ENCODE measurements around the gene TYW1.
"Not testable (repeated sequence)": the region's sequence is repeated elsewhere in the genome, so short reads cannot be mapped to it uniquely, and the experiment has no call there.

Gene TYW1

DNA sequence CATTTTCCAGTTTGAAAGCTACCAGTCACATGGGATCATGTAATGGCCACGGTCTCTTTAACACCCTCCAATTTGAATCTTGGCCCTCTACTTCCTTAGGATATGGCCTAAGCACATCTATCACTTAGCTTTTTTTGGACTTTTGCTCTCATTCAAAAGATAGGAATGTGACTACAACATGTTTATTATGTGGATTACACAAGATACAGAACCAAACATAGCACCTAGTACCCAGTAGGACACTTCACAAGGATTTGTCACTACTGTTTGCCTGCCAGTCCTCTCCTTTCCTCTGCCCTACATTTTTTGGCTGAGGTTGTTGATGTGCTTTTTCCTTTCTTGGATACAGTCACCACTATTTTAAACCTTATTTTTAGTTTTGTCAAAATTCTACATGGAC, 233.4 kb downstream of the TYW1 start:
- not testable (repeated sequence) for H3K9ac ChIP-seq (ENCODE audit: low read depth in 1 of 2, low read length in 2 of 2); H3K27ac ChIP-seq (ENCODE audit: low read depth in 2 of 2, low read length in 2 of 2); H3K36me3 ChIP-seq (ENCODE audit: control insufficient read depth in 2 of 2, insufficient read depth in 2 of 2, low read length in 2 of 2); H3K27me3 ChIP-seq (ENCODE audit: control insufficient read depth in 2 of 2, insufficient read depth in 2 of 2, low read length in 2 of 2); H3K4me3 ChIP-seq (ENCODE audit: low read length in 2 of 2); H3K4me1 ChIP-seq (ENCODE audit: control insufficient read depth in 2 of 2, insufficient read depth in 2 of 2, low read length in 2 of 2); H3K9me3 ChIP-seq (ENCODE audit: control insufficient read depth in 2 of 2, low read length in 2 of 2)

DNA sequence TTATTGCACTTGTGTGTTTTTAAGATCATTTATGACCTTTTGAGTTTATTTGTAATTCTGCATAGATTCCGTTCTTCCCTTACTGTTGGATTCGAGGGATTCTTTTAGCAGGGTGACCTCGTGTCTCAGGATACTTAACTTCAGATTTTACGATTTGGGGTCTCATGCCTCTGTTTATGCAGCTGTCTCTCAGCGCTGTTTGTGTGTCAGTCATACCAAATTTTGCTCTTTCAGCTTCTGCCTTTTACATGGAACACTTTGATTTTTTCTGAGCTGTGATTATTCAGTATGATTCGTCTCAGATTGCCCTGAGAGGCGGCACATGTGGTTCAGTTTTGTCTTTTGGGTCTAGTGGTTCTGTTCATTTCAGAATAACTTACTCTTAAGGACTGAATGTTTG, 236.9 kb downstream of the TYW1 start:
- H3K4me1 ChIP-seq (ENCODE audit: control insufficient read depth in 2 of 2, insufficient read depth in 2 of 2, low read length in 2 of 2); H3K9ac ChIP-seq (ENCODE audit: low read depth in 1 of 2, low read length in 2 of 2); H3K4me3 ChIP-seq (ENCODE audit: low read length in 2 of 2); H3K9me3 ChIP-seq (ENCODE audit: control insufficient read depth in 2 of 2, low read length in 2 of 2); H3K27me3 ChIP-seq (ENCODE audit: control insufficient read depth in 2 of 2, insufficient read depth in 2 of 2, low read length in 2 of 2); H3K27ac ChIP-seq (ENCODE audit: low read depth in 2 of 2, low read length in 2 of 2); H3K36me3 ChIP-seq (ENCODE audit: control insufficient read depth in 2 of 2, insufficient read depth in 2 of 2, low read length in 2 of 2): not testable (repeated sequence)

DNA sequence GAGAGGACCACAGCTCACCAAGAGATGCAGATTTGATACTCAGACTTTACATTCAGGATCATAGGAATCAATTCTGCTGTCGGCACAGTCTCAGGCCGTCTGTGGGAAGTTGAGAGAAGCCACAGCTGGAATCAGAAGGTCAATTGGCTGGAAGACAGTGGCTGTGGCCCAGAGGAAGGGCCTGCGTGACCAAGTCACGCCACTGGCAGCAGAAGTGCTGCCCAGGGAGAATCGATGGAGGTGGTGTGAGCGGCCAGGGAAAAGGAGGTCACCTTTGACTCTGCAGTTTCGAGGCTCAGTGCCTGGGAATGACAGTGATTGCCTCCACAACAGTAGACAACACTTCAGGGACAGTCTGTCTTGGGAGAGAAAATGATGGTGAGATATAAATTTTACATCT, 239.6 kb downstream of the TYW1 start:
- not testable (repeated sequence) for H3K27me3 ChIP-seq (ENCODE audit: control insufficient read depth in 2 of 2, insufficient read depth in 2 of 2, low read length in 2 of 2); H3K9ac ChIP-seq (ENCODE audit: low read depth in 1 of 2, low read length in 2 of 2); H3K4me3 ChIP-seq (ENCODE audit: low read length in 2 of 2); H3K36me3 ChIP-seq (ENCODE audit: control insufficient read depth in 2 of 2, insufficient read depth in 2 of 2, low read length in 2 of 2); H3K9me3 ChIP-seq (ENCODE audit: control insufficient read depth in 2 of 2, low read length in 2 of 2); H3K27ac ChIP-seq (ENCODE audit: low read depth in 2 of 2, low read length in 2 of 2); H3K4me1 ChIP-seq (ENCODE audit: control insufficient read depth in 2 of 2, insufficient read depth in 2 of 2, low read length in 2 of 2)

DNA sequence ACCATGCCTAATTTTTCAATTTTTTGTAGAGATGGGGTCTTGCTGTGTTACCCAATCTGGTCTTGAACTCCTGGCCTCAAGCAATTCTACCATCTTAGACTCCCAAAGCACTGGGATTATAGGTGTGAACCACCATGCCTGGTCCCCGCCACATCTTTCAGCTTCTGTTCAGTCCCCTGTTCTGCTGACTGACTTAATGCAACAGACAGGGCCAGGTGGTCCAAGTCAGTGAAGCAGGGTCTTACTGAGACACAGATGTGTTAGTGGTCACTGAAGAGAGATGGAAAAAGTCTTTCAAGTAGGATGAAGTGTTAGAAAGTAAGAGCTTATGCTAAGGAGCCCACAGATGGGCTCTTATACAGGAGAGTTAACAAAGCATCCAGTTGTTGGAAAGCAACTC, 246.2 kb downstream of the TYW1 start:
- H3K27ac ChIP-seq (ENCODE audit: low read depth in 2 of 2, low read length in 2 of 2); H3K9me3 ChIP-seq (ENCODE audit: control insufficient read depth in 2 of 2, low read length in 2 of 2); H3K4me1 ChIP-seq (ENCODE audit: control insufficient read depth in 2 of 2, insufficient read depth in 2 of 2, low read length in 2 of 2); H3K9ac ChIP-seq (ENCODE audit: low read depth in 1 of 2, low read length in 2 of 2); H3K4me3 ChIP-seq (ENCODE audit: low read length in 2 of 2); H3K27me3 ChIP-seq (ENCODE audit: control insufficient read depth in 2 of 2, insufficient read depth in 2 of 2, low read length in 2 of 2); H3K36me3 ChIP-seq (ENCODE audit: control insufficient read depth in 2 of 2, insufficient read depth in 2 of 2, low read length in 2 of 2): not testable (repeated sequence)

DNA sequence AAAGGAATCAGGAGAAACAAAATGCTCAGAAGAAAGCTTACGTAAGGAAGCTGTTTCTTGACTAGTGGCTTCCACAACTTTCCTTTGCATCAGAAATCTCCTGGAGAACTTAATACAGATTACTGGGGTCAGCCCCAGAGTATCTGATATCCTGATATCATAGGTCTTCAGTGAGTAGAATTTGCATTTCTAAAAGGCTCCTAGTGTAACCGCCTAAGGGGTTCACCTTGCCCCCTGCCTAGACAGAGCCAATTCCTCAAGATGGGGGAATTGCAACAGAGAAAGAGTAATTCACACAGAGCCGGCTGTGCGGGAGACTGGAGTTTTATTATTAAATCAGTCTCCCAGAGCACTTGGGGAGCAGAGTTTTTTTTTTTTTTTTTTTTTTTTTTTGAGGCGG, 251.7 kb downstream of the TYW1 start:
- H3K27ac ChIP-seq (ENCODE audit: low read depth in 2 of 2, low read length in 2 of 2); H3K36me3 ChIP-seq (ENCODE audit: control insufficient read depth in 2 of 2, insufficient read depth in 2 of 2, low read length in 2 of 2); H3K9ac ChIP-seq (ENCODE audit: low read depth in 1 of 2, low read length in 2 of 2); H3K4me1 ChIP-seq (ENCODE audit: control insufficient read depth in 2 of 2, insufficient read depth in 2 of 2, low read length in 2 of 2); H3K27me3 ChIP-seq (ENCODE audit: control insufficient read depth in 2 of 2, insufficient read depth in 2 of 2, low read length in 2 of 2); H3K4me3 ChIP-seq (ENCODE audit: low read length in 2 of 2); H3K9me3 ChIP-seq (ENCODE audit: control insufficient read depth in 2 of 2, low read length in 2 of 2): not testable (repeated sequence)

DNA sequence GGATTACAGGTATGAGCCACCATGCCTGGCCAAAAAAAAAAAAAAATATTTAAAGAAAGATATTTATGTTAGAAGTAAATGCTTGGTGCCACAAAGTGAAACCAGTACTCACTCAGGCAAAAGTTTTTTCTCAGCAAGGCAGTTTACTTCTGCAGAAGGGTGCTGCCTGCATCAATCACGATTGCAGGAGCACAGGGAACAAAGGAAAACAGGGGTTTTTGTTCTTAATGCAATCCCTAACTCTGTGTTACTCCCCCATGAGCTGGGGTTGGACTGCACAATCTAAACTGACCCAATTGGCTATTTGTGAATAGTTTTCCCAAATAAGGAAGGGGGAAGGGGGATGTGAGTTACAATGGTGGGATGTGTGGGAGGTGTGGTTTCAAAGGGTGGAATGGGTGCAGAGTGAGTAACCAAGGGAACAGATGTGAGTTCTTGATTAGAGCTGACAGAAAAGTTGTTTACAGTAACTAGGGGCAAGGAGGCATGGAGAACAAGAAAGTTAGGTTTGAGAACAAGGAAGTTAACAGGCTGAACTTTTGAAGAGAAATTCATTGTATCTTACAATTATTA, 255.4 kb downstream of the TYW1 start:
- no peak overlapping the region for H3K27ac ChIP-seq (ENCODE audit: low read depth in 2 of 2, low read length in 2 of 2)
- no peaks in the 10 kb centered on the region for H3K4me1 ChIP-seq (ENCODE audit: control insufficient read depth in 2 of 2, insufficient read depth in 2 of 2, low read length in 2 of 2)
- H3K27me3 ChIP-seq (ENCODE audit: control insufficient read depth in 2 of 2, insufficient read depth in 2 of 2, low read length in 2 of 2), result no peaks in the 10 kb centered on the region
- no peak overlapping the region for H3K4me3 ChIP-seq (ENCODE audit: low read length in 2 of 2)
- H3K9ac ChIP-seq (ENCODE audit: low read depth in 1 of 2, low read length in 2 of 2), result no peak overlapping the region
- no peaks in the 10 kb centered on the region for H3K36me3 ChIP-seq (ENCODE audit: control insufficient read depth in 2 of 2, insufficient read depth in 2 of 2, low read length in 2 of 2)
- H3K9me3 ChIP-seq (ENCODE audit: control insufficient read depth in 2 of 2, low read length in 2 of 2), result peaks cover 0 to 5% of the 10 kb centered on the region in 2 donors

DNA sequence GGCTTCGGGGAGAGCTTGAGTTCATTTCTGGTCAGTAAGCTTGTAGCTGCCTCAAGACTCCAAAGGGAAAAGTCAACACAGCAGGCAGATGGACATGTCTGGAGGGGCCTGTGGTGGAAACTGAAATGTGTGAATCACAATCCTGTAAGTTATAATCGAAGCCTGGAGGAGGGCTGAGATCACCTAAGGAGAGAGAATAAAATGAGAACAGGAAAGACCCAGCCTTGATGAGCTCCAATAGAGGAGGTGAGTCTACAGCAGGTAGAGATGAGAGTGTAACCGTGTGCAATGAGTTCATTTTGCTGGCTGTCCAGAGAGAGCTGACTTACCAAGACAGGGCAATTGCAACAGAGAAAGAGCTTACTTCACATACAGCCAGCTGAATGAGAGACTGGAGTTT, 258.4 kb downstream of the TYW1 start:
- H3K36me3 ChIP-seq (ENCODE audit: control insufficient read depth in 2 of 2, insufficient read depth in 2 of 2, low read length in 2 of 2); H3K4me1 ChIP-seq (ENCODE audit: control insufficient read depth in 2 of 2, insufficient read depth in 2 of 2, low read length in 2 of 2); H3K9ac ChIP-seq (ENCODE audit: low read depth in 1 of 2, low read length in 2 of 2); H3K9me3 ChIP-seq (ENCODE audit: control insufficient read depth in 2 of 2, low read length in 2 of 2); H3K4me3 ChIP-seq (ENCODE audit: low read length in 2 of 2); H3K27ac ChIP-seq (ENCODE audit: low read depth in 2 of 2, low read length in 2 of 2); H3K27me3 ChIP-seq (ENCODE audit: control insufficient read depth in 2 of 2, insufficient read depth in 2 of 2, low read length in 2 of 2): not testable (repeated sequence)

DNA sequence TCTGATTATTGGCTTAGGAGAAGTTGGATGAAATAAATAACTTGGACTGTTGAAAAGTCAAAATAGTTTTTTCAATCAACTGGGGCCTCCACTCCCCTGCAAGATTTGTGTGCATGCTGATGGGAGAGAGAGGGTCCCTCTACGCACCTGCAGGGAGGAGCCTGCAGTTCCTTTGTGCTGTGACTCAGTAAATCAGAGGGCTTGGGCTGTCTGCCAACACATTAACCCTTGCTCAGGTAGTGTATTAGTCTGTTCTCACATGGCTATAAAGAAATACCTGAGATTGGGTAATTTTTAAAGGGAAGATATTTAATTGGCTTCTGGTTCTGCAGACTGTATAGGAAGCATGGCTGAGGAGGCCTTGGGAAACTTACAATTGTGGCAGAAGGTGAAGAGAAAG, 261.1 kb downstream of the TYW1 start:
- H3K4me1 ChIP-seq (ENCODE audit: control insufficient read depth in 2 of 2, insufficient read depth in 2 of 2, low read length in 2 of 2); H3K36me3 ChIP-seq (ENCODE audit: control insufficient read depth in 2 of 2, insufficient read depth in 2 of 2, low read length in 2 of 2); H3K27ac ChIP-seq (ENCODE audit: low read depth in 2 of 2, low read length in 2 of 2); H3K27me3 ChIP-seq (ENCODE audit: control insufficient read depth in 2 of 2, insufficient read depth in 2 of 2, low read length in 2 of 2); H3K9me3 ChIP-seq (ENCODE audit: control insufficient read depth in 2 of 2, low read length in 2 of 2); H3K9ac ChIP-seq (ENCODE audit: low read depth in 1 of 2, low read length in 2 of 2); H3K4me3 ChIP-seq (ENCODE audit: low read length in 2 of 2): not testable (repeated sequence)

DNA sequence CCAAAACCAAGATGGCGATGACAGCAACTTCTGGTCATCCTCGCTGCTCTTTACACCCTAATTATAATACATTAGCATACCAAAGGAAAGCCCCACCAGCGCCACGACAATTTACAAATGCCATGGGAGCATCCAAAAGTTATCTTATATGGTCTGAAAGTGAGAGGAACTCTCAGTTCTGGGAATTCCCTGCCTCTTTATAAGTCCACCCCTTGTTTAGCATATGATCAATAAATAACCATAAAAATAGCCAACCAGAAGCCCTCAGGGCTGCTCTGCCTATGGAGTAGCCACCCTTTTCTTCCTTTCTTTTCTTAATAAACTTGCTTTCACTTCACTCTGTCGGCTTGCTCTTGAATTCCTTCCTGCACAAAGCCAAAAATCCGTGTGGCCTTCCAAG, 262.7 kb downstream of the TYW1 start:
- not testable (repeated sequence) for H3K36me3 ChIP-seq (ENCODE audit: control insufficient read depth in 2 of 2, insufficient read depth in 2 of 2, low read length in 2 of 2)

DNA sequence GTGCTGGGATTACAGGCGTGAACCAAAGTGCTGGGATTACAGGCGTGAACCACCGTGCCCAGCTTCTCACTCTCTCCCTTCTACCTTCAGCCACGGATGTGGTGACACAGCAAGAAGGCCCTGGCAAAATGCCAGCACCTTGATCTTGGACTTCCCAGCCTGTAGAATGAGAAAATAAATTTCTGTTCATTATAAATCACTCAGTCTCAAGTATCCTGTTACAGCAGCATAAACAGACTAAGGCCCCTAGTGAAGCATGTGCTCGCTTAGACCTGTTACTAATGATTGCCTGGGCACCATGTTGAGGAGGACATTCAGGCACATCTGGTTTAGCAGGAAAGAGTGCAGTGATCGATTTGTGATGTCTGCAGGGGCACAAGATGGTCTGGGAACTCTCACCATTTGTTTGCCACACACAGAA, 263.5 kb downstream of the TYW1 start:
- not testable (repeated sequence) for H3K27ac ChIP-seq (ENCODE audit: low read depth in 2 of 2, low read length in 2 of 2); H3K27me3 ChIP-seq (ENCODE audit: control insufficient read depth in 2 of 2, insufficient read depth in 2 of 2, low read length in 2 of 2); H3K4me1 ChIP-seq (ENCODE audit: control insufficient read depth in 2 of 2, insufficient read depth in 2 of 2, low read length in 2 of 2); H3K9ac ChIP-seq (ENCODE audit: low read depth in 1 of 2, low read length in 2 of 2); H3K9me3 ChIP-seq (ENCODE audit: control insufficient read depth in 2 of 2, low read length in 2 of 2); H3K4me3 ChIP-seq (ENCODE audit: low read length in 2 of 2); H3K36me3 ChIP-seq (ENCODE audit: control insufficient read depth in 2 of 2, insufficient read depth in 2 of 2, low read length in 2 of 2)

More for the DNA sequence above, 262.7 kb downstream of the TYW1 start:
- H3K27ac ChIP-seq (ENCODE audit: low read depth in 2 of 2, low read length in 2 of 2); H3K9me3 ChIP-seq (ENCODE audit: control insufficient read depth in 2 of 2, low read length in 2 of 2); H3K4me3 ChIP-seq (ENCODE audit: low read length in 2 of 2); H3K9ac ChIP-seq (ENCODE audit: low read depth in 1 of 2, low read length in 2 of 2); H3K27me3 ChIP-seq (ENCODE audit: control insufficient read depth in 2 of 2, insufficient read depth in 2 of 2, low read length in 2 of 2); H3K4me1 ChIP-seq (ENCODE audit: control insufficient read depth in 2 of 2, insufficient read depth in 2 of 2, low read length in 2 of 2): not testable (repeated sequence)

DNA sequence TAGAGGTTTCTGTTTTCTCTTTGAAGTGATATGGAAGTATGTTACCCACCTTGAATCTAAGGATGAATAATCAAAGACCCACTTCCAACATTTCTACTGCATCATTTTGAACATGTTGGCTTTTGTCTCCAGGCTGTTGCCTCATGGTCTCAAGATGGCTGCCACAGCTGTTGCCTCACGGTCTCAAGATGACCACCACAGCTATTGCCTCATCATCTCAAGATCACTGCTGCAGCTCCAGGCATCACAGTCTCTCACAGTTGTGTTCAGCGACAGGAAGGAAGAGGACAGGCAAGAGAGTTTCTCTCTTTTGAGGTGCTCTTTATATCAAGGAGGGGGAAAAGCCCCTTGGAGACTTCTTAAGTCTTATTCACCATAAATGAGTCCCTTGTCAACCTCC, 267.4 kb downstream of the TYW1 start:
- H3K36me3 ChIP-seq (ENCODE audit: control insufficient read depth in 2 of 2, insufficient read depth in 2 of 2, low read length in 2 of 2); H3K27ac ChIP-seq (ENCODE audit: low read depth in 2 of 2, low read length in 2 of 2); H3K4me3 ChIP-seq (ENCODE audit: low read length in 2 of 2); H3K27me3 ChIP-seq (ENCODE audit: control insufficient read depth in 2 of 2, insufficient read depth in 2 of 2, low read length in 2 of 2); H3K9ac ChIP-seq (ENCODE audit: low read depth in 1 of 2, low read length in 2 of 2); H3K9me3 ChIP-seq (ENCODE audit: control insufficient read depth in 2 of 2, low read length in 2 of 2); H3K4me1 ChIP-seq (ENCODE audit: control insufficient read depth in 2 of 2, insufficient read depth in 2 of 2, low read length in 2 of 2): not testable (repeated sequence)
